Measurements from ENCODE around the gene PPP6R3. TPM values are rescaled to one million over a fixed set of nuclear protein-coding genes. Genes with fewer than 3 reads are reported as not detected.
"Not testable (repeated sequence)": the region's sequence is repeated elsewhere in the genome, so short reads cannot be mapped to it uniquely, and the experiment has no call there.

PPP6R3 gene
- total RNA-seq, 1 donor from 2014 or later: 142 TPM

DNA sequence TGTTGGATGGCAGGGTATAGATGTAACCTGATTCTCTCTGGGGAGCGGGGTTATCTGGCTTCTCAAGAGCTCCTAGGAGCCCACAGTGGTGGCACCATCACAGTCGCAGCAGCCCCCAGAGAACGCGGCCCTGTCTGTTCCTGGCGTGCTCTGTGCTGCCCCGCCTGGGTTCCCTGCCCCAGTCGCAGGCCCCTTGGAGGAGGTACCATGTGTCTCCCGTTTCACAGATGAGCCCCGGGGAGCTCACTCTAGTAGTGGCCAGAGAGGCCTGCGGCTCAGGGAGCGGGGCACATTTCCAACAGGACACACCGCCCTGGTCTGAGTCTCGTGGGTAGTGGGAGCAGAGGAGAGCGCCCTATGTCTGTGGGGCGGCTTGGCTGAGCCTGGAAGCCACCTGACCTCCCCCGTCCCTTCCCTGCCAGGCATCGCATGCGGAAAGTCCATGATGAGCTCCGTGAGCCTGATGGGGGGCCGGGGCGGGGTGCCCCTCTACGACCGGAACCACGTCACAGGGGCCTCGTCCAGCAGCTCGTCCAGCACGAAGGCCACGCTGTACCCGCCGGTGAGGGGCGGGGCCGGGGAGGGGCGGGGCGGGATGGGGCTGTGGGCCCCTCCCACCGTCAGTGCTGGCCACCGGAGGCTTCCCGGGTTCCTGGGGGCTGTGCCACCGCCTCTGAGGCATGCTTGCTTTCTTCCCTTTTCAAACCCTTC, 21.0 kb upstream of the PPP6R3 start:
- no peak overlapping the region for H3K4me3 Mint-ChIP-seq
- no peaks in the 10 kb centered on the region for H3K36me3 Mint-ChIP-seq (ENCODE audit: low read depth)
- no peak overlapping the region for H3K27ac Mint-ChIP-seq
- no peaks in the 10 kb centered on the region for H3K9me3 Mint-ChIP-seq
- H3K4me1 Mint-ChIP-seq (ENCODE audit: low read depth): peaks cover 6% of the 10 kb centered on the region
- H3K27me3 Mint-ChIP-seq (ENCODE audit: insufficient read depth): no peaks in the 10 kb centered on the region
- no peak for DNase-seq (ENCODE audit: low spot score)
- intact Hi-C loops (cut with micrococcal nuclease): no loop called here

DNA sequence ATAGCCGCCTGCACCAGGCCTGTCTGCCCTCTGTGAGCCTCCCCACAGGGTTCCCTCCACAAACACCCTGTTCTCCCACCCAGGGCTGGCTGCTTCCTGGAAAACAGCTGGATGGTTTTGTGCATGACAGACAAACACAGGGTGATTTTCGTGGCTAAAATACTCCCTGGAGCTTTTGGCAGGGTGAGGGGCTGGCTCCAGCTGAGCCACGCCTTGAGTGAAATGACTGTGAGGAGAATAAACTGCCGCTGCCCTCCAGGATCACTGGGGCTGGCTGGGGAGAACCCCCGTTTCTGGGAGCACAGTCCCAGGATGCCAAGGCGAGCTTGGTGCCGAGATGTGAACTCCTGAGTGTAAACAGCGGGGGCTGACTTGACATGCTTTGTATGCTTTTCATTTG, 20.3 kb upstream of the PPP6R3 start:
- H3K27me3 Mint-ChIP-seq (ENCODE audit: insufficient read depth): no peaks in the 10 kb centered on the region
- H3K4me3 Mint-ChIP-seq: no peak overlapping the region
- H3K4me1 Mint-ChIP-seq (ENCODE audit: low read depth): peaks cover 6% of the 10 kb centered on the region
- H3K9me3 Mint-ChIP-seq: no peaks in the 10 kb centered on the region
- intact Hi-C loops (cut with micrococcal nuclease): no loop called here
- H3K27ac Mint-ChIP-seq: no peak overlapping the region
- DNase-seq (ENCODE audit: low spot score): no peak
- H3K36me3 Mint-ChIP-seq (ENCODE audit: low read depth): no peaks in the 10 kb centered on the region

DNA sequence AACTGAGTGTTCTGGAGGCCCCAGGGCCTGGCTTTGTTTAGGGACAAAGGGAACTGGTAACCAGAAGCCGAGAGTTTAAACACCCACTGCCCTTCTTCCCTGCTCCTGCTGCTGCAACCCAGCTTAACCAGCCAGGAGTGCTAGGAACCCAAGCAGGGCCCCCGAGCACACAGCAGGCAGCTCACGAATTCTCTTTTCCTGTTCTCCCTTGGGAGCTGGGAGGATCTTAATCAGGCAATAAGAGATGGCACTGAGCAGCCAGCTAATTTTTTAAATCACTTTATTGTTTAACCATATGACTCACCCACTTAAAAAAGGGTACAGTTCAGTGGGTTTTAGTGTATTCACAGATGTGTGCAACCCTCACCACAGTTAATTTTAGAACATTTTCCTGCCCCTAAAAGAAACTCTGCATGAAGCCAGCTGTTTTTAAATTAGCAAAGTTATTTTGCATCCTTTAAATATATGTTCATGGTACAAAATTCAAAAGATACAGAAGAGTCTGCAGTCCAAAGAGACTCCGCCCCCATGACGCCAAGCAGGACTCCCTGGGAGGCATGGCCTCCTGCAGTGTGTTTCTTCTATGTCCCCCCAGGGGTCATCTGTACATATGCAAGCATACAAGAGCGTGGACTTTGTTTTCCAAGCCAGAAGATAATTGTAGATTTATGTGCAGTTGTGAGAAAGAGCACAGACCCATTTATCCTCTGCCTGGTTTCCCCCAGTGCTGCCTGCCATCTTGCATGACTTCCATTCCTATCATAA, 18.9 kb upstream of the PPP6R3 start:
- no peak for DNase-seq (ENCODE audit: low spot score)
- no peak overlapping the region for H3K4me3 Mint-ChIP-seq
- H3K27ac Mint-ChIP-seq: no peak overlapping the region

DNA sequence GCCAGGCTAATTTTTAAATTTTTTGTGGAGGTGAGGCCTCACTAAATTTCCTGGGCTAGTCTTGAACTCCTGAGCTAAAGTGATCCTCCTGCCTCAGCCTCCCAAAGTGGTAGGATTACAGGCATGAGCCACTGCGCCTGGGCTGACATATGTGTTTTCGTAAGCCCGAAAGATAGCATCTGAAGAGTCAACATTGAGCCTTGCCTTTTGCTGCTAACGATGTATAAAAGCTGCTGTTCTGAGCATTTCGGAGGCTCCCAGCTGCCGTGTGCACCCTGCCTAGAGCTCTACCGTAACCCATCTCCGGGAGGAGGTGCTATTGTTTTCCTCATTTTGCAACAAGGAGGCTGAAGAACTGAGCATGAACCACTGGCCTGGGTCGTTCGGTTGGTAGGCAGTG, 18.1 kb upstream of the PPP6R3 start:
- Mint-ChIP-seq H3K27me3 (ENCODE audit: insufficient read depth) (no peaks in the 10 kb centered on the region), H3K4me1 (ENCODE audit: low read depth) (peaks cover 3% of the 10 kb centered on the region), H3K4me3 (no peak overlapping the region), H3K27ac (no peak overlapping the region), H3K9me3 (no peaks in the 10 kb centered on the region), H3K36me3 (ENCODE audit: low read depth) (no peaks in the 10 kb centered on the region)
- no peak for DNase-seq (ENCODE audit: low spot score)
- intact Hi-C loops (cut with micrococcal nuclease): no loop called here

More for the DNA sequence above, 18.9 kb upstream of the PPP6R3 start:
- intact Hi-C loops (cut with micrococcal nuclease): no loop called here
- Mint-ChIP-seq H3K36me3 (ENCODE audit: low read depth) (no peaks in the 10 kb centered on the region), H3K4me1 (ENCODE audit: low read depth) (peaks cover 6% of the 10 kb centered on the region), H3K27me3 (ENCODE audit: insufficient read depth) (no peaks in the 10 kb centered on the region), H3K9me3 (no peaks in the 10 kb centered on the region)

DNA sequence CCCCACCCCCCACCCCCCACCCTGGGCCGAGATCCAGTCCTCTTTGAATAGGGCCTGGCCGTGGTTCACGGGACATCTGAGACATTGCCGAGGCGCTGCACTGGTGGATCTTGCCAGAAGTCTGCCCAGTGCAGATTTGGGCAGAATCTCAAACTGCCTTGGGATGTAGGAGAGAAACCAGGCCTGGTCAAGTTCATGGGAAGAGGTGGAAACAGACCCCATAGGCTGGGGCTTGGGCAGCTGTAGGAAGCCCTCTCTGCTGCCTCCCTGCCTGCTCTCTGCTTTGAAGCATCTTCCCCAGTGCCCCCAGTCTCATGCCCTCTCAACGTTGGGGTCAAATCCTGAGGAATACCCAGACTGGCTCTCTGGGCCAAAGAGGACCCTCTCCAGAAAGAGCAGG, 16.0 kb upstream of the PPP6R3 start:
- intact Hi-C loops (cut with micrococcal nuclease): no loop called here
- Mint-ChIP-seq H3K27ac (no peak overlapping the region), H3K4me1 (ENCODE audit: low read depth) (peaks cover 9% of the 10 kb centered on the region), H3K4me3 (no peak overlapping the region), H3K36me3 (ENCODE audit: low read depth) (peaks cover 4% of the 10 kb centered on the region), H3K9me3 (no peaks in the 10 kb centered on the region), H3K27me3 (ENCODE audit: insufficient read depth) (no peaks in the 10 kb centered on the region)
- DNase-seq (ENCODE audit: low spot score): no peak

DNA sequence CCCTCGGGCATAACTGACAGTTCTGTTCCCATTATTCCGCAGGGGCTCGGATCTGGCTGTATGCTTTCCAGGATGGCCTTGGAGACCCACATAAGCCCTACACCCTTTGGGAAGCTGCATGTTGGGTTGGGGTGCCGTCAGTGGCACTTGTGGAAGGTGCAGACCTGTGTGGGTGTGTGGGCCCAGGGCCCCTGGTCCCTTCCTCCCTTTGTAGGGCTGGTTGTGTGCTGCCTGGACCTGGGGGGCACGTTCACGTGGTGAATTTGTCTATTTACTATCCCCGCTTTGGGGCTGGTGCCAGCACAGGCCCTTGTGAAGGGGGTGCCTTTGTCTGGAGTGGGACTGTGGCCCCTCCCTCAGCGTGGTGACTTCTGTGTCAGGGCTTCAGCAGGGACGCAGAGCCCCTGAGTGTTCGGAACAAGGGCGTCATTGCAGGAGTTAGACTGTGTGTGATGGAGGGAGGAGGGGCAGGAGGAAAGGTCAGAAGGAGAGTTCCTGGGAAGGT, 15.0 kb upstream of the PPP6R3 start:
- Mint-ChIP-seq H3K27me3 (ENCODE audit: insufficient read depth) (no peaks in the 10 kb centered on the region), H3K4me3 (no peak overlapping the region), H3K27ac (no peak overlapping the region), H3K4me1 (ENCODE audit: low read depth) (peaks cover 9% of the 10 kb centered on the region), H3K36me3 (ENCODE audit: low read depth) (peaks cover 7% of the 10 kb centered on the region), H3K9me3 (no peaks in the 10 kb centered on the region)
- intact Hi-C loops (cut with micrococcal nuclease): loop anchor here (2.0 kb wide), 1 partner anchor 149 kb away; no protein-coding TSS in a partner anchor
- DNase-seq (ENCODE audit: low spot score): no peak

DNA sequence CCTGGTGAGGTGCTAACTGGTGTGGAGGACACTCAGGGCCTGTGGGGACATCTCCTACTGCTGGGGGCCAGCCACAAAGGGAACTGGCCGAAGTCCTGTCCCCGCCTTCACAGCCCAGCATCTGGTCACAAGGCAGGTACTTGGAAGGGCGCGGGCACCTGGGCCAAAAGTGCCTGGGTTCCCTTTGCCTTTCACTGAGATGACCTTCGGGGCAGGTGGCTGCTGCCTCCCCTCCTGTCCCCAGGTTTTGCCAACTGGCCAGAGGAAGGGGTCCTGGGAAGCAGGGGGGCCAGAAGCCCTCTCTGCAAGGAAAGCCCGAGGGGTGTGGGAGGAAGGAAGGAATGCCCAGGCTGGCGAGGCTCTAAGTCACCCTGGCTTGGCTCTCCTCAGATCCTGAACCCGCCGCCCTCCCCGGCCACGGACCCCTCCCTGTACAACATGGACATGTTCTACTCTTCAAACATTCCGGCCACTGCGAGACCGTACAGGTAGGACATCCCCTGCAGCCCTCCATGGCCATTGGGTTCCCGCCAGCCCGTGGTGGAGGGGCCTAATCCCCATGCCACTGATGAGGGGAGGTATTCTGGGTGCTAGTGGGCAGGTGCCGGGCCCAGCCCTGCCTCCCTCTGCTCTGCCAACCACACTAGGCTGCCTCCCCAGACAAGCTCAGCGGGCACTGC, 14.4 kb upstream of the PPP6R3 start:
- Mint-ChIP-seq H3K36me3 (ENCODE audit: low read depth) (peaks cover 7% of the 10 kb centered on the region), H3K27ac (no peak overlapping the region), H3K4me3 (no peak overlapping the region), H3K9me3 (no peaks in the 10 kb centered on the region), H3K27me3 (ENCODE audit: insufficient read depth) (no peaks in the 10 kb centered on the region), H3K4me1 (ENCODE audit: low read depth) (peaks cover 9% of the 10 kb centered on the region)
- intact Hi-C loops (cut with micrococcal nuclease): loop anchor here (2.0 kb wide), 1 partner anchor 149 kb away; no protein-coding TSS in a partner anchor
- no peak for DNase-seq (ENCODE audit: low spot score)

DNA sequence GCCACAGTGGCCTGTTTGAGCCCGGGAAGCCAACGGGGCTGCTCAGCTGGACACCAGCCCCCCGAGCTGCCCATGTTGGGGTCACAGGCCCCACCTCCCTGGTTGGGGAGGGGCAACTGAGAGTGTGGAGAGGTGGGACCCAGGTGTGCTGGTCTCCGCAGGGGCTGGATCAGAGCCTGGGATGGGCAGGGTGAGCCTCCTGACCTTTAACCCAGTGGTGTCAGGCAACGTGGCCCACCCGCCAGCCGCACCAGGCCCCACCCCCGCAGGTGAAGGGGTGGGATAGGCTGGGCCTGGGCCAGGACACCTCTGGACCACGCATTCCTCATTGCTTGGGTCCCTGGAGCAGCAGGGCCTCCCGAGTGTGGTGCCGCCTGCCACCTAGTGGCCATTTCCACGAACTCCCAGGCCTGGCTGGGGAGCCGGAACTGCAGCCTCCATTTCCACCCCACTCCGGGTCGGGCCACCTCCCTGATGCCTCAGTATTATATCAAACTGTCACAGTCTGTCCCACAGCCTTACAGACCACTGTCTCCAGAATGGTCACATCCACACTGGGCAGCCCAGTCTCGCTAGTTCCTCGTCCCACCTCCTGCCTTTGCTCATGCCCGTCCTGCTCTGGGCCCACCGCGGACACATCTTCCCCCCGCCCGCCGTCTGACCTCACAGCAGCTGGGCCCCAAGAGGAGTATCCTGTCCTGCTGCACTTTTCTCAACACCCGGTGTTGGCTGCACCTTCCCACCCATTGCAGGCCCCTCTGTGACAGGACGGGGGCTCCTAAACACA, 13.3 kb upstream of the PPP6R3 start:
- DNase-seq (ENCODE audit: low spot score): peak; percentile 64
- H3K27ac Mint-ChIP-seq: no peak overlapping the region
- intact Hi-C loops (cut with micrococcal nuclease): loop anchor here (1.0 to 2.0 kb wide), 3 partner anchors 13 to 190 kb away; partner anchors contain the start of gene PPP6R3
- H3K4me1 Mint-ChIP-seq (ENCODE audit: low read depth): peaks cover 9% of the 10 kb centered on the region
- no peaks in the 10 kb centered on the region for H3K9me3 Mint-ChIP-seq
- no peak overlapping the region for H3K4me3 Mint-ChIP-seq
- no peaks in the 10 kb centered on the region for H3K27me3 Mint-ChIP-seq (ENCODE audit: insufficient read depth)
- H3K36me3 Mint-ChIP-seq (ENCODE audit: low read depth): peaks cover 7% of the 10 kb centered on the region

DNA sequence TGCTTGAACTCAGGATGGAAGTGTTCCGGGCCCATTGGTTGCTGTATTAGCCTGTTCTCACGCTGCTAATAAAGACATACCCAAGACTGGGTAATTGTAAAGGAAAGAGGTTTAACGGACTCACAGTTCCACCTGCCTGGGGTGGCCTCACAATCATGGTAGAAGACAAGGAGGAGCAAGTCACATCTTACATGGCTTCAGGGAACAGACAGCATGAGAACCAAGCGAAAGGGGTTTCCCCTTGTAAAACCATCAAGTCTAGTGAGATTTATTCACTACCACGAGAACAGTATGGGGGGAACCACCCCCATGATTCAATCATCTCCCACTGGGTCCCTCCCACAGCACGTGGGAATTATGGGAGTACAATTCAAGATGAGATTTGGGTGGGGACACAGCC, 12.6 kb upstream of the PPP6R3 start:
- not testable (repeated sequence) for H3K36me3 Mint-ChIP-seq (ENCODE audit: low read depth); DNase-seq (ENCODE audit: low spot score); H3K4me1 Mint-ChIP-seq (ENCODE audit: low read depth); H3K4me3 Mint-ChIP-seq; H3K9me3 Mint-ChIP-seq; H3K27ac Mint-ChIP-seq; H3K27me3 Mint-ChIP-seq (ENCODE audit: insufficient read depth)
- intact Hi-C loops (cut with micrococcal nuclease): loop anchor here (1.0 to 2.0 kb wide), 3 partner anchors 12 to 191 kb away; partner anchors contain the start of gene PPP6R3

DNA sequence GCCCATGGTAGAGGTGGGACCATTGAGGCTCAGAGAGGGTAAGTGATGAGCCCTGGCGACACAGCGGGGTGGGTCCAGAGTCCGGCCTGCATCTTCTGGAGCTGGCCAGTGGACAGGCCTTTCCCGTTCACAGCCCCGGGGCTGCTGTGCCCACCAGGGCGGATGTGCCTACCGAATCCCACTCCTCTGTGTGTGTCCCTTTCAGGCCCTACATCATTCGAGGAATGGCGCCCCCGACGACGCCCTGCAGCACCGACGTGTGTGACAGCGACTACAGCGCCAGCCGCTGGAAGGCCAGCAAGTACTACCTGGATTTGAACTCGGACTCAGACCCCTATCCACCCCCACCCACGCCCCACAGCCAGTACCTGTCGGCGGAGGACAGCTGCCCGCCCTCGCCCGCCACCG, 11.9 kb upstream of the PPP6R3 start:
- no peak for DNase-seq (ENCODE audit: low spot score)
- H3K4me1 Mint-ChIP-seq (ENCODE audit: low read depth): peaks cover 9% of the 10 kb centered on the region
- intact Hi-C loops (cut with micrococcal nuclease): no loop called here
- H3K9me3 Mint-ChIP-seq: no peaks in the 10 kb centered on the region
- peaks cover 7% of the 10 kb centered on the region for H3K36me3 Mint-ChIP-seq (ENCODE audit: low read depth)
- H3K4me3 Mint-ChIP-seq: no peak overlapping the region
- peaks cover 2% of the 10 kb centered on the region for H3K27me3 Mint-ChIP-seq (ENCODE audit: insufficient read depth)
- H3K27ac Mint-ChIP-seq: no peak overlapping the region

DNA sequence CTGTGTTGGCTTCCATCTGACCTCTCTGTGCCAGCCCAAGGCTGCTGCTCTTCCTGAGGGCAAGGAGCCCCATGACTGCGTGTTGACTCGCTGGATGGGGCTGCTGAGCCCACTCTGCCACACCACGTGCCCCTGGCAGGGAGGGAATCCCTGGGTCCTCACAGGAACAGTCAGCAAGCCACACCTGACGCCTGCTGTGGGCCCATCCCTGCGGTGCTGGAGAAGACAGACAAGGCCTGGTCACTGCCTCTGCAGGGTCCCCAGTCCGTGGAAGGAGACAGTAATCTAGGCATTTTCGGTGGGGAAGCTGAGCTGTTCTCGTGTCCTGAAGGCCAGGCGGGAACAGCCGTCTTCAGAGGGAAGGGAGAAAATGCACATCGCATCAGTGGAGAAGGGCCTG, 10.6 kb upstream of the PPP6R3 start:
- no peak for DNase-seq (ENCODE audit: low spot score)
- Mint-ChIP-seq H3K27me3 (ENCODE audit: insufficient read depth) (peaks cover 2% of the 10 kb centered on the region), H3K9me3 (no peaks in the 10 kb centered on the region), H3K36me3 (ENCODE audit: low read depth) (peaks cover 7% of the 10 kb centered on the region), H3K4me3 (no peak overlapping the region), H3K27ac (no peak overlapping the region), H3K4me1 (ENCODE audit: low read depth) (peaks cover 9% of the 10 kb centered on the region)
- intact Hi-C loops (cut with micrococcal nuclease): no loop called here

DNA sequence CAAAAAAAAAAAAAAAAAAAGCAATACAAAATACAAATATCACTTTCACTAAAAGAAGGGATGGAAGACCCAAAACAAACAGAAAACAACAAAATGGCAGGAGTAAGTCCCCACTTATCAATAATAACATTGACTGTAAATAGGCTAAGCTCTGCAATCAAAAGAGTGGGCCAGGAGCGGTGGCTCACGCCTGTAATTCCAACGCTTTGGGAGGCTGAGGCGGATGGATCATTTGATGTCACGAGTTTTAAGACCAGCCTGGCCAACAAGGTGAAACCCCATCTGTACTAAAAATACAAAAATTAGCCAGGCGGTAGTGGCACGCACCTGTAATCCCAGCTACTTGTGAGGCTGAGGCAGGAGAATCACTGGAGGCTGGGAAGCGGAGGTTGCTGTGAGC, 9.8 kb upstream of the PPP6R3 start:
- Mint-ChIP-seq H3K27ac (no peak overlapping the region), H3K9me3 (no peaks in the 10 kb centered on the region), H3K36me3 (ENCODE audit: low read depth) (peaks cover 7% of the 10 kb centered on the region), H3K4me3 (no peak overlapping the region), H3K4me1 (ENCODE audit: low read depth) (peaks cover 9% of the 10 kb centered on the region), H3K27me3 (ENCODE audit: insufficient read depth) (peaks cover 5% of the 10 kb centered on the region)
- intact Hi-C loops (cut with micrococcal nuclease): no loop called here
- no peak for DNase-seq (ENCODE audit: low spot score)

Measured in activated T-helper 1 cell treated with anti-CD3 and anti-CD28 coated beads, Interleukin-12 subunit alpha, Interleukin-12 subunit beta, Interleukin-2, Interleukin-4 antibody, amounts not matched to agents 30 ng/mL and 10 ng/mL and 1 ng/mL, durations not matched to agents 14 hours and 24 hours and 36 hours (primary cell).